CD8-positive, alpha-beta memory T cell (primary cell): ENCODE data around the gene LHX6. TPM values are rescaled to one million over a fixed set of nuclear protein-coding genes. Genes with fewer than 3 reads are reported as not detected.

Experiments used
- CTCF ChIA-PET: fragments of 350-600 bp; sonication (Branson Sonifier 250); formaldehyde crosslinking; loops from one replicate; lab custom pipeline; 2021; ENCODE audit warnings: antibody characterized with exemption; lab: Charles Lee
- POLR2A ChIA-PET: fragments of 350-600 bp; sonication (Branson Sonifier 250); formaldehyde crosslinking; loops from one replicate; lab custom pipeline; 2021; ENCODE audit warnings: antibody characterized with exemption; lab: Charles Lee
- DNase-seq, 5 donors: peaks; one replicate each; pipeline versions ENCODE4 v3.0.0 to v3.0.0-alpha.2; 2020 to 2022; ENCODE audit warnings: mixed read lengths in 1 of 5
- H3K27ac ChIP-seq: one replicate; pipeline ENCODE4 v1.7.0; 2013; ENCODE audit warnings: low read depth, mild to moderate bottlenecking, low read length, moderate library complexity
- H3K27me3 ChIP-seq: 2 replicates; pipeline ENCODE4 v1.7.0; 2013; ENCODE audit warnings: low read length, mild to moderate bottlenecking; ENCODE audit not compliant: insufficient read depth, poor library complexity, severe bottlenecking
- H3K36me3 ChIP-seq: 2 replicates; pipeline ENCODE4 v1.7.0; 2013; ENCODE audit warnings: mild to moderate bottlenecking, low read length, moderate library complexity; ENCODE audit not compliant: insufficient read depth
- H3K4me1 ChIP-seq: 2 replicates; pipeline ENCODE4 v1.7.0; 2013; ENCODE audit warnings: mild to moderate bottlenecking, low read length, moderate library complexity; ENCODE audit not compliant: insufficient read depth
- H3K4me3 ChIP-seq: 2 replicates; pipeline ENCODE4 v1.7.0; 2013; ENCODE audit warnings: mild to moderate bottlenecking, low read length
- H3K9me3 ChIP-seq: 2 replicates; pipeline ENCODE4 v1.7.0; 2013; ENCODE audit warnings: mild to moderate bottlenecking, low read length
- H3K27ac Mint-ChIP-seq, 8 donors: one replicate each; pipeline ENCODE4 v1.8.0; 2020 to 2021; ENCODE audit warnings: mixed read lengths in 8 of 8, mild to moderate bottlenecking in 6 of 8, inconsistent platforms in 3 of 8, moderate library complexity in 3 of 8
- H3K27me3 Mint-ChIP-seq, 2 donors: one replicate each; pipeline ENCODE4 v1.8.0; 2020 to 2021; ENCODE audit warnings: mixed read lengths in 2 of 2, mild to moderate bottlenecking in 1 of 2, moderate library complexity in 1 of 2
- H3K36me3 Mint-ChIP-seq, 3 donors: one replicate each; pipeline ENCODE4 v1.8.0; 2020 to 2021; ENCODE audit warnings: mixed read lengths in 3 of 3, inconsistent platforms in 1 of 3, mild to moderate bottlenecking in 1 of 3
- H3K4me1 Mint-ChIP-seq, 3 donors: one replicate each; pipeline ENCODE4 v1.8.0; 2020 to 2021; ENCODE audit warnings: mixed read lengths in 3 of 3, inconsistent platforms in 1 of 3, mild to moderate bottlenecking in 1 of 3
- H3K4me3 Mint-ChIP-seq, 7 donors: one replicate each; pipeline ENCODE4 v1.8.0; 2020 to 2021; ENCODE audit warnings: mixed read lengths in 7 of 7, mild to moderate bottlenecking in 6 of 7, moderate library complexity in 4 of 7, inconsistent platforms in 2 of 7
- H3K9me3 Mint-ChIP-seq, 5 donors: one replicate each; pipeline ENCODE4 v1.8.0; 2020 to 2022; ENCODE audit warnings: mixed read lengths in 5 of 5, mild to moderate bottlenecking in 3 of 5, moderate library complexity in 2 of 5, inconsistent platforms in 1 of 5
- polyA plus RNA-seq: library from polyadenylated mRNA; unstranded; fragments of 300-500 nt; fragmentation: Illumina TruSeq; gene quantifications from one replicate; pipeline ENCODE4 v1.2.3, GENCODE V29; 2021
- total RNA-seq, 2 experiments: library from RNA; stranded (reverse); gene quantifications; one replicate each; pipeline ENCODE4 v1.2.3, GENCODE V29; 2021

Gene LHX6
- total and polyA plus RNA-seq, 3 experiments from 2014 or later = not detected

- Histone ChIP-seq H3K9me3 (no peaks in the 10 kb centered on the region), H3K27ac (no peak overlapping the region), H3K4me1 (peaks cover 7% of the 10 kb centered on the region), H3K36me3 (no peaks in the 10 kb centered on the region), H3K4me3 (no peak overlapping the region), H3K27me3 (peaks cover 30% of the 10 kb centered on the region)
- ChIA-PET POLR2A (no interaction called here), CTCF (no interaction called here)
- Mint-ChIP-seq H3K27ac (peak overlapping the region in 1 of 8 donors; percentile 29), H3K27me3 (peaks cover 46 to 80% of the 10 kb centered on the region in 2 donors), H3K4me1 (peaks cover 7 to 14% (median 10%) of the 10 kb centered on the region in 3 donors), H3K9me3 (no peaks in the 10 kb centered on the region), H3K4me3 (peak overlapping the region; percentile 49 to 77 (median 63)), H3K36me3 (no peaks in the 10 kb centered on the region)
- no peak for DNase-seq
Measured at GRCh38 chr9:122212473-122213004, 16.2 kb downstream of the LHX6 start.

DNA sequence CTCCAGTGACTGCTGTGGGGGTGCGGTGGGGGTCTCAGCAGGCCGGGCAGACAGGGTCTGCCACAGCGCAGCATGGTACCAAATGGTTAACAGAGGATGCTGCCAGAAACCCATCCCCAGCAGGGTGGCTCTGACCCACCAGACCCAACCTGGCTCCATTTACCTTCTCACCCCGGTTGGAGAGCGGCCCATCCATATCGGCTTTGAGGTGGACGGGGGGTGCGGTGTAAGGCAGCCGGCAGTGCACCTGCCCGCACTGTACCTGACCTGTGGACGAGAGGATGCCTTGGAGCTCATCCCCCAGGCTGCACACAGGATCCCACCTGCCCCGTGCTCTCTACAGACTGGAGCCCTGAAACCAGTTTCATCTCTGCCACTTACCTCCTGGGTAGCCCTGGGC, 19.3 kb downstream of the LHX6 start:
- no peaks in the 10 kb centered on the region for H3K9me3 ChIP-seq
- no peak overlapping the region for H3K4me3 Mint-ChIP-seq
- no peak overlapping the region for H3K4me3 ChIP-seq
- peaks cover 5 to 13% (median 7%) of the 10 kb centered on the region in 3 donors for H3K4me1 Mint-ChIP-seq
- H3K27me3 ChIP-seq = peaks cover 25% of the 10 kb centered on the region
- CTCF ChIA-PET = no interaction called here
- H3K27ac ChIP-seq = no peak overlapping the region
- no peaks in the 10 kb centered on the region for H3K36me3 Mint-ChIP-seq
- peaks cover 36 to 59% of the 10 kb centered on the region in 2 donors for H3K27me3 Mint-ChIP-seq
- H3K9me3 Mint-ChIP-seq = no peaks in the 10 kb centered on the region
- no peaks in the 10 kb centered on the region for H3K36me3 ChIP-seq
- H3K27ac Mint-ChIP-seq = peak overlapping the region in 1 of 8 donors; percentile 52
- H3K4me1 ChIP-seq = peaks cover 7% of the 10 kb centered on the region
- POLR2A ChIA-PET = no interaction called here
- peak in 1 of 5 donors; percentile 32 for DNase-seq

GRCh38 chr9:122207096-122207495, 21.7 kb downstream of the LHX6 start:
- Histone ChIP-seq H3K27ac (no peak overlapping the region), H3K4me1 (no peaks in the 10 kb centered on the region), H3K4me3 (no peak overlapping the region), H3K36me3 (no peaks in the 10 kb centered on the region), H3K9me3 (no peaks in the 10 kb centered on the region), H3K27me3 (peaks cover 8% of the 10 kb centered on the region)
- ChIA-PET CTCF (no interaction called here), POLR2A (no interaction called here)
- H3K4me3 Mint-ChIP-seq = no peak overlapping the region
- peaks cover 22 to 42% of the 10 kb centered on the region in 2 donors for H3K27me3 Mint-ChIP-seq
- H3K36me3 Mint-ChIP-seq = no peaks in the 10 kb centered on the region
- H3K9me3 Mint-ChIP-seq = no peaks in the 10 kb centered on the region
- no peak overlapping the region for H3K27ac Mint-ChIP-seq
- no peaks in the 10 kb centered on the region for H3K4me1 Mint-ChIP-seq
- no peak for DNase-seq

- Histone ChIP-seq H3K4me3 (no peak overlapping the region), H3K9me3 (no peaks in the 10 kb centered on the region), H3K4me1 (no peaks in the 10 kb centered on the region), H3K27ac (no peak overlapping the region), H3K36me3 (no peaks in the 10 kb centered on the region), H3K27me3 (peaks cover 2% of the 10 kb centered on the region)
- H3K4me3 Mint-ChIP-seq = no peak overlapping the region
- H3K36me3 Mint-ChIP-seq = no peaks in the 10 kb centered on the region
- POLR2A ChIA-PET = no interaction called here
- H3K27me3 Mint-ChIP-seq = peaks cover 15 to 36% of the 10 kb centered on the region in 2 donors
- CTCF ChIA-PET = no interaction called here
- H3K9me3 Mint-ChIP-seq = no peaks in the 10 kb centered on the region
- no peak for DNase-seq
- H3K4me1 Mint-ChIP-seq = no peaks in the 10 kb centered on the region
- no peak overlapping the region for H3K27ac Mint-ChIP-seq
Measured at GRCh38 chr9:122206118-122207046, 22.4 kb downstream of the LHX6 start.

- Histone ChIP-seq H3K9me3 (no peaks in the 10 kb centered on the region), H3K4me3 (no peak overlapping the region), H3K27ac (no peak overlapping the region), H3K36me3 (no peaks in the 10 kb centered on the region), H3K27me3 (no peaks in the 10 kb centered on the region), H3K4me1 (no peaks in the 10 kb centered on the region)
- peaks cover 13 to 25% of the 10 kb centered on the region in 2 donors for H3K27me3 Mint-ChIP-seq
- peak in 1 of 5 donors; percentile 4 for DNase-seq
- no peaks in the 10 kb centered on the region for H3K4me1 Mint-ChIP-seq
- CTCF ChIA-PET = no interaction called here
- no peak overlapping the region for H3K27ac Mint-ChIP-seq
- no peaks in the 10 kb centered on the region for H3K36me3 Mint-ChIP-seq
- POLR2A ChIA-PET = no interaction called here
- no peaks in the 10 kb centered on the region for H3K9me3 Mint-ChIP-seq
- H3K4me3 Mint-ChIP-seq = no peak overlapping the region
Measured at GRCh38 chr9:122205176-122205575, 23.6 kb downstream of the LHX6 start.

DNA sequence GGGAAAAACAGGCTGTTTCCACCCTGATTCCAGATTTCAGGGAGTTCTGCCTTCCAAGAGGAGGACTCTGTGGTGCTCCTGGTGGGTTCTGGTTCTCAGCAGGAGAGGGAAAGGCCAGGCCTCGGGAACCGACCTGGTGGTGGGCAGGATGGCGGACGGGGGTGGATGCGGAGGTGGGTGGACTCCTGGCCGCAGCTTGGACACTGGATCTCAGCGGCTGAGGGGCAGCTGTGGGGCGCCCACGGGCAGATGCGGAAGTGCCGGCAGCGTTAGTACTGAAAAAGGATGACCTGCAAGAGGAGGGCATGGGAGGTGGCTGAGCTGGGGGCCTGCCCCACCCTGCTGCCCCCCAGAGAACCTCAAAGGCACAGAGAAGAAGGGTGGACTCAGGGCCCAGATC, 24.3 kb downstream of the LHX6 start:
- Histone ChIP-seq H3K4me3 (no peak overlapping the region), H3K27ac (no peak overlapping the region), H3K9me3 (no peaks in the 10 kb centered on the region), H3K36me3 (no peaks in the 10 kb centered on the region), H3K27me3 (no peaks in the 10 kb centered on the region), H3K4me1 (no peaks in the 10 kb centered on the region)
- Mint-ChIP-seq H3K4me1 (no peaks in the 10 kb centered on the region), H3K9me3 (no peaks in the 10 kb centered on the region), H3K27ac (no peak overlapping the region), H3K27me3 (peaks cover 9 to 24% of the 10 kb centered on the region in 2 donors), H3K4me3 (no peak overlapping the region), H3K36me3 (no peaks in the 10 kb centered on the region)
- CTCF ChIA-PET = no interaction called here
- POLR2A ChIA-PET = no interaction called here
- peak in 1 of 5 donors; percentile 16 for DNase-seq

GRCh38 chr9:122204055-122204454, 24.7 kb downstream of the LHX6 start:
- H3K4me3 ChIP-seq = no peak overlapping the region
- H3K4me3 Mint-ChIP-seq = peak overlapping the region in 1 of 7 donors; percentile 15
- no peaks in the 10 kb centered on the region for H3K9me3 Mint-ChIP-seq
- DNase-seq = peak in 1 of 5 donors; percentile 4
- H3K27ac Mint-ChIP-seq = no peak overlapping the region
- no peaks in the 10 kb centered on the region for H3K27me3 ChIP-seq
- H3K4me1 ChIP-seq = no peaks in the 10 kb centered on the region
- ChIA-PET CTCF (no interaction called here), POLR2A (no interaction called here)
- no peaks in the 10 kb centered on the region for H3K4me1 Mint-ChIP-seq
- no peaks in the 10 kb centered on the region for H3K9me3 ChIP-seq
- no peaks in the 10 kb centered on the region for H3K36me3 ChIP-seq
- H3K36me3 Mint-ChIP-seq = no peaks in the 10 kb centered on the region
- H3K27ac ChIP-seq = no peak overlapping the region
- H3K27me3 Mint-ChIP-seq = peaks cover 9 to 21% of the 10 kb centered on the region in 2 donors

- Histone ChIP-seq H3K9me3 (no peaks in the 10 kb centered on the region), H3K4me1 (no peaks in the 10 kb centered on the region), H3K36me3 (no peaks in the 10 kb centered on the region), H3K4me3 (no peak overlapping the region), H3K27me3 (no peaks in the 10 kb centered on the region), H3K27ac (no peak overlapping the region)
- CTCF ChIA-PET = no interaction called here
- POLR2A ChIA-PET = no interaction called here
- Mint-ChIP-seq H3K4me3 (no peak overlapping the region), H3K4me1 (no peaks in the 10 kb centered on the region), H3K36me3 (no peaks in the 10 kb centered on the region), H3K27ac (no peak overlapping the region), H3K27me3 (peaks cover 4 to 14% of the 10 kb centered on the region in 2 donors), H3K9me3 (no peaks in the 10 kb centered on the region)
- DNase-seq = no peak
Measured at GRCh38 chr9:122202111-122202510, 26.6 kb downstream of the LHX6 start.
